Measurements from ENCODE around the gene MYL10.

DNA sequence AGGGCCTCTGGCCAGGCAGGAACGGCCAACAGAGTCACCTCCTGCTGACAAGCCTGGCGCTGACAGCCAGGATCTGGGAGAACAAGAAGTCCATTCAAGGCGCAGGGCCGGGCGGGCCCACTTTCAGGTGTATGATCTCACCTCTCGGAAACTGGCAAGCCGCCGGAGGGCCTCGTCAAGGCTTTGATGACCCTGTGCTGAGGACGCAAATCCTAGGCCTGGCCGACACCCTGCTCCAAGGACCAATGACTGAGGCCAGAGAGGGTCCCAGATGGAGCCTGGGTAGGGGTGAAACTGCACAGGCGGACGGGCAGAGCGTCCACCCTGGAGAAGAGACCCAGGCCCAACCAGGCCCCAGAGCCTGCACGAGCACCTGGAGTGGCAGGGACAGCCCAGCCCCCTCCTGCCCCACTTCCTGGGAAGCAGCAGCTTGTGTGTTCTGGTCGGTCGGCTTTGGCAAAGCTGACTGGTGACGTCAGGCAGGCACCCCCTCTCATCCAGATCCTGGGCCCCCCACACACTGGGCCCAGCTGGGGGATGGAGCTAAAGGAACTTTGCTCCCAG, 30.6 kb downstream of the MYL10 start:
- TF ChIP-seq POLR2AphosphoS5 (IDR thresholded peaks at IDR 0.05; ENCODE audit: low read depth, low read length) (no peak), FOXM1 (IDR thresholded peaks at IDR 0.05; ENCODE audit: low read depth) (no peak), ELF1 (IDR thresholded peaks at IDR 0.05) (no peak)
- TF ChIP-seq, protein P1, sequence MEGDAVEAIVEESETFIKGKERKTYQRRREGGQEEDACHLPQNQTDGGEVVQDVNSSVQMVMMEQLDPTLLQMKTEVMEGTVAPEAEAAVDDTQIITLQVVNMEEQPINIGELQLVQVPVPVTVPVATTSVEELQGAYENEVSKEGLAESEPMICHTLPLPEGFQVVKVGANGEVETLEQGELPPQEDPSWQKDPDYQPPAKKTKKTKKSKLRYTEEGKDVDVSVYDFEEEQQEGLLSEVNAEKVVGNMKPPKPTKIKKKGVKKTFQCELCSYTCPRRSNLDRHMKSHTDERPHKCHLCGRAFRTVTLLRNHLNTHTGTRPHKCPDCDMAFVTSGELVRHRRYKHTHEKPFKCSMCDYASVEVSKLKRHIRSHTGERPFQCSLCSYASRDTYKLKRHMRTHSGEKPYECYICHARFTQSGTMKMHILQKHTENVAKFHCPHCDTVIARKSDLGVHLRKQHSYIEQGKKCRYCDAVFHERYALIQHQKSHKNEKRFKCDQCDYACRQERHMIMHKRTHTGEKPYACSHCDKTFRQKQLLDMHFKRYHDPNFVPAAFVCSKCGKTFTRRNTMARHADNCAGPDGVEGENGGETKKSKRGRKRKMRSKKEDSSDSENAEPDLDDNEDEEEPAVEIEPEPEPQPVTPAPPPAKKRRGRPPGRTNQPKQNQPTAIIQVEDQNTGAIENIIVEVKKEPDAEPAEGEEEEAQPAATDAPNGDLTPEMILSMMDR (IDR thresholded peaks at IDR 0.05), result no peak
